HCT116 (cell line): ENCODE data around the gene SLC38A8. TPM values are rescaled to one million over a fixed set of nuclear protein-coding genes. Genes with fewer than 3 reads are reported as not detected.

Experiments
- total RNA-seq: library from RNA; stranded (reverse); gene quantifications from one replicate; pipeline ENCODE4 v1.2.1, GENCODE V29; 2021; ENCODE audit not compliant: unreplicated experiment

Gene SLC38A8
- total RNA-seq, 1 experiment from 2014 or later, result not detected

Other genes with a start within 250 kb of the SLC38A8 start
- gene HSBP1, start 234.8 kb downstream of the SLC38A8 start, total RNA-seq, result 270 TPM
- gene MLYCD, start 143.7 kb downstream of the SLC38A8 start, total RNA-seq, result 3.9 TPM
- 19.8 TPM for gene OSGIN1, start 89.6 kb downstream of the SLC38A8 start, total RNA-seq
- 0.61 TPM for gene NECAB2, start 74.6 kb downstream of the SLC38A8 start, total RNA-seq
- gene MBTPS1, start 74.1 kb upstream of the SLC38A8 start, total RNA-seq, result 111 TPM
- gene HSDL1, start 102.4 kb upstream of the SLC38A8 start, total RNA-seq, result 35.8 TPM
- gene DNAAF1, start 102.5 kb upstream of the SLC38A8 start, total RNA-seq, result 0.30 TPM
- 76.3 TPM for gene TAF1C, start 144.3 kb upstream of the SLC38A8 start, total RNA-seq
- gene ADAD2, start 148.4 kb upstream of the SLC38A8 start, total RNA-seq, result not detected
- not detected for gene KCNG4, start 197.2 kb upstream of the SLC38A8 start, total RNA-seq